Activated naive CD4-positive, alpha-beta T cell treated with anti-CD3 and anti-CD28 coated beads, Interleukin-2, amount 50 U/mL, for 16 hours (primary cell): Measurements from ENCODE around the gene KRT8.

ENCODE experiments used
- DNase-seq: peaks from one replicate; pipeline ENCODE4 v3.0.0-alpha.2; 2020

Gene KRT8

GRCh38 chr12:52925717-52926595, 21.1 kb upstream of the KRT8 start:
- no peak for DNase-seq

GRCh38 chr12:52924764-52925716, 20.2 kb upstream of the KRT8 start:
- no peak for DNase-seq

GRCh38 chr12:52921488-52922165, 16.8 kb upstream of the KRT8 start:
- no peak for DNase-seq

GRCh38 chr12:52920937-52921336, 16.1 kb upstream of the KRT8 start:
- no peak for DNase-seq

- no peak for DNase-seq
Measured at GRCh38 chr12:52918784-52919183, 13.9 kb upstream of the KRT8 start.

- DNase-seq, result no peak
Measured at GRCh38 chr12:52918351-52918750, 13.5 kb upstream of the KRT8 start.

- DNase-seq, result no peak
Measured at GRCh38 chr12:52917800-52918199, 12.9 kb upstream of the KRT8 start.

- DNase-seq, result no peak
Measured at GRCh38 chr12:52916216-52916615, 11.3 kb upstream of the KRT8 start.

GRCh38 chr12:52915637-52916036, 10.8 kb upstream of the KRT8 start:
- no peak for DNase-seq

GRCh38 chr12:52914576-52915121, 9.8 kb upstream of the KRT8 start:
- DNase-seq, result no peak

GRCh38 chr12:52913431-52913821, 8.6 kb upstream of the KRT8 start:
- no peak for DNase-seq

GRCh38 chr12:52912711-52913430, 8.0 kb upstream of the KRT8 start:
- no peak for DNase-seq

- DNase-seq, result no peak
Measured at GRCh38 chr12:52910248-52910883, 5.5 kb upstream of the KRT8 start.

- no peak for DNase-seq
Measured at GRCh38 chr12:52909796-52910195, 4.9 kb upstream of the KRT8 start.

GRCh38 chr12:52909331-52909730, 4.5 kb upstream of the KRT8 start:
- DNase-seq, result no peak

- no peak for DNase-seq
Measured at GRCh38 chr12:52907092-52907810, 2.4 kb upstream of the KRT8 start.

GRCh38 chr12:52906191-52906601, 1.3 kb upstream of the KRT8 start:
- no peak for DNase-seq

- DNase-seq, result peak; percentile 22
Measured at GRCh38 chr12:52903855-52904508, 894 bp downstream of the KRT8 start.

GRCh38 chr12:52903285-52903854, 1.5 kb downstream of the KRT8 start:
- DNase-seq, result peak; percentile 76
